ENCODE data around the gene CACNB2.

GRCh38 chr10:18528292-18528691 is 388.1 kb downstream of the CACNB2 start:
- TF ChIP-seq, protein P1, sequence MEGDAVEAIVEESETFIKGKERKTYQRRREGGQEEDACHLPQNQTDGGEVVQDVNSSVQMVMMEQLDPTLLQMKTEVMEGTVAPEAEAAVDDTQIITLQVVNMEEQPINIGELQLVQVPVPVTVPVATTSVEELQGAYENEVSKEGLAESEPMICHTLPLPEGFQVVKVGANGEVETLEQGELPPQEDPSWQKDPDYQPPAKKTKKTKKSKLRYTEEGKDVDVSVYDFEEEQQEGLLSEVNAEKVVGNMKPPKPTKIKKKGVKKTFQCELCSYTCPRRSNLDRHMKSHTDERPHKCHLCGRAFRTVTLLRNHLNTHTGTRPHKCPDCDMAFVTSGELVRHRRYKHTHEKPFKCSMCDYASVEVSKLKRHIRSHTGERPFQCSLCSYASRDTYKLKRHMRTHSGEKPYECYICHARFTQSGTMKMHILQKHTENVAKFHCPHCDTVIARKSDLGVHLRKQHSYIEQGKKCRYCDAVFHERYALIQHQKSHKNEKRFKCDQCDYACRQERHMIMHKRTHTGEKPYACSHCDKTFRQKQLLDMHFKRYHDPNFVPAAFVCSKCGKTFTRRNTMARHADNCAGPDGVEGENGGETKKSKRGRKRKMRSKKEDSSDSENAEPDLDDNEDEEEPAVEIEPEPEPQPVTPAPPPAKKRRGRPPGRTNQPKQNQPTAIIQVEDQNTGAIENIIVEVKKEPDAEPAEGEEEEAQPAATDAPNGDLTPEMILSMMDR (IDR thresholded peaks at IDR 0.05), result no peak
- no peak for TF ChIP-seq EP300 (IDR thresholded peaks at IDR 0.05)

Data from gastroesophageal sphincter (tissue), 3 donors.